Left lung (tissue), 10 donors: ENCODE data around the gene TMEM63C. TPM values are rescaled to one million over a fixed set of nuclear protein-coding genes. Genes with fewer than 3 reads are reported as not detected.
A peak's percentile ranks its signal among the peaks of the same experiment; 100 is the strongest.

ENCODE experiments used
- ATAC-seq: fragments of 200-7000 bp; cut with Tn5 transposase; one replicate; pipeline ENCODE4 v1.9.1; 2020; ENCODE audit warnings: moderate library complexity
- DNase-seq, 4 donors: peaks; one replicate each; pipeline ENCODE4 v3.0.0-alpha.2; 2013 to 2020
- H3K27ac ChIP-seq, 2 donors: fragments of 200-600 bp; sonication (generic) in 1 of 2; one replicate each; pipeline versions ENCODE4 v1.5.0 to v1.8.0; 2020 to 2021
- H3K27me3 ChIP-seq, 2 donors: fragments of 200-600 bp; sonication (generic) in 1 of 2; one replicate each; pipeline versions ENCODE4 v1.5.0 to v1.8.0; 2020 to 2021
- H3K36me3 ChIP-seq, 2 donors: fragments of 200-600 bp; sonication (generic) in 1 of 2; one replicate each; pipeline versions ENCODE4 v1.5.0 to v1.8.0; 2020 to 2021
- H3K4me1 ChIP-seq, 2 donors: fragments of 200-600 bp; one replicate each; pipeline ENCODE4 v1.8.0; 2021
- H3K4me3 ChIP-seq, 2 donors: fragments of 200-600 bp; sonication (generic) in 1 of 2; one replicate each; pipeline versions ENCODE4 v1.5.0 to v1.8.0; 2020 to 2021; ENCODE audit warnings: mild to moderate bottlenecking in 1 of 2
- H3K9me3 ChIP-seq, 2 donors: fragments of 200-600 bp; sonication (generic) in 1 of 2; one replicate each; pipeline versions ENCODE4 v1.5.0 to v1.8.0; 2020 to 2021
- intact Hi-C, 2 donors: fragments of 100-400 bp; cut with DNase I; formaldehyde crosslinking; loops; one replicate each; pipeline versions ENCODE4 v1.11.2 to v1.14.2; 2022
- polyA plus RNA-seq, 6 donors: library from polyadenylated mRNA; unstranded; fragments of 120-200 nt; gene quantifications; one replicate each; pipeline ENCODE4 v1.2.1, GENCODE V29; 2013; ENCODE audit not compliant: insufficient read length in 6 of 6
- total RNA-seq, 2 donors: library from RNA; stranded (reverse); fragmentation: NEBNext Ultra II Directional; extraction: Animal tissue kit (Norgen Biotek cat#: 25700); gene quantifications; one replicate each; pipeline ENCODE4 v1.2.1, GENCODE V29; 2021
- TF ChIP-seq, protein P1 (sequence below), 2 donors: fragments of 200-600 bp; sonication (generic) in 1 of 2; IDR thresholded peaks; one replicate each; pipeline versions ENCODE4 v1.5.0 to v1.8.0; 2021; ENCODE audit warnings: antibody characterized with exemption in 2 of 2
- donor health status: DM: no; HTN: yes; CAD: no.
- donor health status: DM: no; HTN: no; CAD: no.

TMEM63C gene
- total and polyA plus RNA-seq, 8 donors = 0.20 to 2.0 (median 0.88) TPM; not detected in 1

DNA sequence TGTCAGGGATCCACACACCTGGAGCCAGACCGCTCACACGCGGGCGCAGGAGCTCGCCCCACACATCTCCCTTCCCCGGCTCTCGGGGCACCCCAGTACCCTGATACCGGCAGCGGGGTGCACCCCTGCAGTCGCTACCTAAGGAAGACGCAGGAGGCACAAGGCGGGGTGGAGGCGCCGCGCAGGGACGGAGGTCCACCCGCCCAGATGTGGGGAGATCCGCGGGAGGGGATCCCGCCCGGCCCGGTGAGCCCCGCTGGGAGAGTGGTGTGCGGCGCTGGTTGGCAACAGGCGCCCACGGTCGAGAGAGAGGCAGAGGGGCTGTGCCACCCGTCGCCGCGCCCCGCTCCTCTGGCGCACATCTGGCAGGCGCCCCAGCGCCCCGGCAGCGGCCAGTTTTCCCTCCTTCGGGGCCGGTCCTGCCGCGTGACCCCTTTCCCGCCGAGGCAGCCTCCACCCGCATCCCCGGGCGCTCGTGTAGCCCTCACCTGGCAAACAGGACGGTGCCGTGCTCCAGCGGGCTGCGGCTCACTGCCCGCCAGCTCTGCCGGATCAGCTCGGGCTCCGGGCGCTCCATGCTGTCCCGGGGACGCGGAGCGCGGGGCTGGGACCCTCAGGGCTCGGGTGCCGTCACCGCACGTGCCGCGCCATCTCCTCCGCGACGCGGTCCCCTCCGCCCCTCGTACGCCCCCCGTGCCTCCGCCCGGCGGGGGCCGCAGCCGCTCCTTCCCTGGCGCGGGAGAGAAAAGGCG lies 88.9 kb downstream of the TMEM63C start:
- Histone ChIP-seq H3K27ac (no peak overlapping the region), H3K36me3 (no peaks in the 10 kb centered on the region), H3K4me1 (no peaks in the 10 kb centered on the region), H3K27me3 (peaks cover 18 to 56% of the 10 kb centered on the region in 2 donors), H3K4me3 (no peak overlapping the region), H3K9me3 (peaks cover 0 to 8% of the 10 kb centered on the region in 2 donors)
- intact Hi-C loops = no loop called here
- ATAC-seq = no peak
- peak in 1 of 4 donors; percentile 65 for DNase-seq
- TF ChIP-seq, protein P1, sequence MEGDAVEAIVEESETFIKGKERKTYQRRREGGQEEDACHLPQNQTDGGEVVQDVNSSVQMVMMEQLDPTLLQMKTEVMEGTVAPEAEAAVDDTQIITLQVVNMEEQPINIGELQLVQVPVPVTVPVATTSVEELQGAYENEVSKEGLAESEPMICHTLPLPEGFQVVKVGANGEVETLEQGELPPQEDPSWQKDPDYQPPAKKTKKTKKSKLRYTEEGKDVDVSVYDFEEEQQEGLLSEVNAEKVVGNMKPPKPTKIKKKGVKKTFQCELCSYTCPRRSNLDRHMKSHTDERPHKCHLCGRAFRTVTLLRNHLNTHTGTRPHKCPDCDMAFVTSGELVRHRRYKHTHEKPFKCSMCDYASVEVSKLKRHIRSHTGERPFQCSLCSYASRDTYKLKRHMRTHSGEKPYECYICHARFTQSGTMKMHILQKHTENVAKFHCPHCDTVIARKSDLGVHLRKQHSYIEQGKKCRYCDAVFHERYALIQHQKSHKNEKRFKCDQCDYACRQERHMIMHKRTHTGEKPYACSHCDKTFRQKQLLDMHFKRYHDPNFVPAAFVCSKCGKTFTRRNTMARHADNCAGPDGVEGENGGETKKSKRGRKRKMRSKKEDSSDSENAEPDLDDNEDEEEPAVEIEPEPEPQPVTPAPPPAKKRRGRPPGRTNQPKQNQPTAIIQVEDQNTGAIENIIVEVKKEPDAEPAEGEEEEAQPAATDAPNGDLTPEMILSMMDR (IDR thresholded peaks at IDR 0.05) = no peak

- no peak within 1 kb of the TSS for H3K27ac ChIP-seq
- H3K27me3 ChIP-seq = peaks cover 18 to 50% of the 10 kb centered on the region in 2 donors
- no peak within 1 kb of the TSS for H3K4me3 ChIP-seq
- intact Hi-C loops = no loop called here
- TF ChIP-seq, protein P1 (IDR thresholded peaks at IDR 0.05) = no peak
- no peak for ATAC-seq
- no peaks in the 10 kb centered on the region for H3K4me1 ChIP-seq
- H3K36me3 ChIP-seq = peaks cover 0 to 6% of the 10 kb centered on the region in 2 donors
- no peak for DNase-seq
- peaks cover 0 to 8% of the 10 kb centered on the region in 2 donors for H3K9me3 ChIP-seq
Measured at GRCh38 chr14:77271113-77271710, 89.6 kb downstream of the TMEM63C start, which contains the start of gene NGB. Gene NGB, minus strand, starts transcription at chr14:77271206. Its CDS starts 269 bp downstream, at chr14:77270937.

- DNase-seq (no peak), ATAC-seq (no peak)
- Histone ChIP-seq H3K4me1 (no peaks in the 10 kb centered on the region), H3K27ac (no peak overlapping the region), H3K9me3 (peaks cover 0 to 8% of the 10 kb centered on the region in 2 donors), H3K36me3 (peaks cover 0 to 16% of the 10 kb centered on the region in 2 donors), H3K4me3 (no peak overlapping the region), H3K27me3 (peaks cover 18 to 50% of the 10 kb centered on the region in 2 donors)
- TF ChIP-seq, protein P1 (IDR thresholded peaks at IDR 0.05) = no peak
- intact Hi-C loops = no loop called here
Measured at GRCh38 chr14:77272261-77272660, 90.7 kb downstream of the TMEM63C start.

GRCh38 chr14:77273796-77274195 lies 92.2 kb downstream of the TMEM63C start:
- intact Hi-C loops = no loop called here
- H3K27me3 ChIP-seq = peaks cover 18 to 38% of the 10 kb centered on the region in 2 donors
- TF ChIP-seq, protein P1 (IDR thresholded peaks at IDR 0.05) = no peak
- H3K4me1 ChIP-seq = no peaks in the 10 kb centered on the region
- no peak overlapping the region for H3K27ac ChIP-seq
- ATAC-seq = no peak
- no peak for DNase-seq
- no peaks in the 10 kb centered on the region for H3K9me3 ChIP-seq
- peaks cover 0 to 31% of the 10 kb centered on the region in 2 donors for H3K36me3 ChIP-seq
- no peak overlapping the region for H3K4me3 ChIP-seq

- TF ChIP-seq, protein P1 (IDR thresholded peaks at IDR 0.05) = no peak
- Histone ChIP-seq H3K9me3 (no peaks in the 10 kb centered on the region), H3K4me3 (no peak overlapping the region), H3K27me3 (peaks cover 14 to 27% of the 10 kb centered on the region in 2 donors), H3K36me3 (peaks cover 0 to 45% of the 10 kb centered on the region in 2 donors), H3K4me1 (no peaks in the 10 kb centered on the region), H3K27ac (no peak overlapping the region)
- DNase-seq = no peak
- ATAC-seq = no peak
- intact Hi-C loops = no loop called here
Measured at GRCh38 chr14:77275041-77275580, 93.5 kb downstream of the TMEM63C start.
